HG03097 (cell line): ENCODE results near the gene NDUFB4.

Experiments
- ATAC-seq: cut with Tn5 transposase; IDR thresholded peaks from one replicate; pipeline ENCODE4 v1.9.1; 2021; ENCODE audit not compliant: unreplicated experiment, low FRiP score

The NDUFB4 gene

GRCh38 chr3:120596116-120596852, at the start of gene NDUFB4:
Gene NDUFB4 (plus strand): TSS chr3:120596336. CDS start chr3:120596360, 24 bp downstream.
- ATAC-seq = peak; percentile 97

DNA sequence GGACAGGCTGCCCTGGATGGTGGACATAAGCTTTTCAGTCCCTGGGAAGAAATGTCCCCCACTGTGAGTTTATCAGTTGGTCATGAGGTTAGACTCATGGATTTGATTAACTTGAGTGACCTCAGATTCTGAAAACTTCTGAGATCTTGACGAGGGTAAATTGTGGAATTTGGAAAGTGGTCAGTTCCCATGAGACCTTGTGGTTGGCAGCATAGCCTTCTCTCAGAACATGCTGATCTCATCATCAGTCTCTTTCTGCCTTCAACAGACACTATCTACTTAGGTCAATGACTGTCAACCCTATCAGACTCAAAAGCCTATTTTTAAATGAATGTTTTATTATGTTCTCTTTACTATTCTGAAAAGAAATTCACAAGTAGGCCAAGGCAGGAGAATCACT, 45.6 kb upstream of the NDUFB4 start:
- no peak for ATAC-seq

DNA sequence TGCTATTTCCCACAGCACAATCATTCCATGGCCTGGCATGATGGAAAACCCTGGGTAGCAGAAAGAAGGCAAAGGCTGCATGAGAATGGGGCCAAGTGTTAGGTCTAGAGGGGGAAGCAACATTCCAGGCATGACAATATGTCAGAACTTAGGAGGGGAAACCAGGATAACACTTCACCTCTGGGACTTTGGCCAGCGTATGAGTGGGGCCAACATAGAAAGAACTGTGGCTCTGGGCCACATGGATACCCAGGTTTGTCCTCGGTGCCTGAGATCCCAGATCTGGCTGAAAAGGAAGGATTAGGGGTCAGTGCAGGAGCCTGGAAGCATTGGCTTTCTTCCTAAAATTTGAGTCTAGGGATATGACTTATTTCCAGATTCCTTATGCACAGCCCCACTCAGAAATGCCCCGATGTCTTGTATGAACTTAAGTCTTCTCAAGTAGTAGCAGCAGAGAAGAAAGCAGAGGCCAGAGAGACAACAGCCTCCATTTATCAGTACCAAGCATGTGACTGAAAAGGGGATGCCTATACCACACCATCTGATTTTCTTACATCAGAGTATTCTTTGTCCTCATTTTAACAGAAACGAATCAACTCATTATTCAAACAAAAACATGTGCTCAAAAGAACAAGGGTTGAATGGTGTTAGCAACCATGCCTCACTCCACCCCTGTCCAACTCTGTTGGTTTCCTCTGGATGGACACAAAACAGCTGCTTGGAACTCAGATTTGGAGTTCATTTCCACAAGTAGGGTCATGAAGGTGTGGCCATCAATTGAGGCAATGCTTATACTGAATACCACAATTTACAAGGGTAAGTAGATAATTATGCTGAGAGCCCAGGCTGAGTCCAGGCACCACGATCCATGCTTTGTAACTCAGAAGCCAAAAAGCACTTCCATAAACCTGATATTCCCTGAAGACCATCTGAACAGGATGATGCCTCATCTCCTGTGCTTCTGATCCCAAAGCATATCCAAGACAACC, 43.7 kb upstream of the NDUFB4 start:
- no peak for ATAC-seq

DNA sequence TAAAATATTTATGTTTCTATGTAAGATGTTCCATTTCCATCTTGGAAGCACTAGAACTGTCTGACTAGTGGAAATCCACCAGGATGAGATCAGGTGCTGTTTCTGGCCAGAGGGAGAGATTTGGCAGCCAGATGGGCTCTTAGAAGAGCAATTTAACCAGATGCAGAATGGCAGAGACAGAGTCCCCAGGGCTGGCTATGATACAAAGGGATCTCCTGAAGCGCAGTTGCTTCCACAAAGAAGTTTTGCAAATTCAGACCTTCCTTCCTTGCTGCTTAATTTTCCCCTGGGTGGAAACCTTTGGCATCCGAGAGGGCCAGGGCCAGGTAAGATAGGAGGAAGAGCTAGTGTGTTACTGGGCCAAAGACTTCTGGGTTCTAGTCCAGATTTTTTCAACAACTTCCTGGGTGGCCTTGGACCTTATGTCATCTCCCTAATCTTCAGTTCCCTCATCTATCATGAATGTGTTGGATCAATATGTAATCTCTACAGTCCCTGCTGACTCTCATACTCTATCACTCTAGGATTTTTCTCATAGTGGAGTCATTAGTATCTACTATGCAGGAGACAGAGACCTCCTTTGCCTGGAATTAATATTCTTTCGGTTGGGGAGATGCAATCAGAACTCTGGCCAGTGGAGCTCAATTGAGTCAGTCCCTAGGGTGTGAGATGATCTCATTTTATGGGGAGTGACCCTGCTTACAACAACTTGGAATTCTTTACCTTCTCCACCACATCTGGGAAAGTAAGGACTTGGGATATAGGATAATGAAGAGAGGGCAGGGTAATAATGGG, 41.1 kb upstream of the NDUFB4 start:
- ATAC-seq = no peak

DNA sequence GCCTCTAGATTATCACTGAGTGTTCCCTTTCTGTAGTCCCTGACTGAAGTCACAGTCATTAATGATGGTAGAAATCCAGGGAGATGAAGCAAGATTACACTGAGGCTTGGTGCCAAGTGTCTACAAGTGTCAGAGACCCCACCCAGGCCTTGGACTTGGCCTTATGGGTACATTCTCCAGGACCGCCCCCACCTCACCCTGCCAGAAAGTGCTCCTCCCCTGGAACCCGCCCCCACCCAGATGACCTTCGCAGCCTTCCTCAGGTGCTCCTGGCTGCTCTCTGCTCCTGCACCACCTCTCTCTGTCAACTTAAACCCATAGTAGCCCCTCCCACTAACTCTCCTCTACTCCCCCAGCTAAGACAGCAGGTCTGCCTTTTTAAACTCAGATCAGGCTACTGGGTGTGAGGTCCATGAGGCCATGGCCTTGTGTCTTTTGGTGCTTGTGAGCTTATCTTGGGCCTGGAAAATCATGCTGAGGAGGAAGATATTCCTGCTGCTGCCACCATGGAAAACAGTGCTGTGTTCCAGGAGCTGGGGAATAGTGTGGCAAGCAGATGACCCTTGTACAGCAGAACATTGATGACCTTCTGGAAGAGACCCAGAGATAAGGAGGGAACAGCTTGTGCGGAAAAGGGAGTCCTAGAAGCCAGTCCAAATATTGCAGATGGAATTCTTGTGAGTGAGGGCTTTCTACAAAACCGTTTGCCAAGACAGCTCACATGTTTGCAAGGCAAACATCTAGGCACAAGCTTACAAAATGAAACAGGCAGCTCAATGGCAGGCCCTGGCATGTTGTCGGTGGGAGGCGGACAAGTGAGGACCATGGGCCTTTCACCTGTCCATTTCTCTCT, 40.3 kb upstream of the NDUFB4 start:
- ATAC-seq = no peak

DNA sequence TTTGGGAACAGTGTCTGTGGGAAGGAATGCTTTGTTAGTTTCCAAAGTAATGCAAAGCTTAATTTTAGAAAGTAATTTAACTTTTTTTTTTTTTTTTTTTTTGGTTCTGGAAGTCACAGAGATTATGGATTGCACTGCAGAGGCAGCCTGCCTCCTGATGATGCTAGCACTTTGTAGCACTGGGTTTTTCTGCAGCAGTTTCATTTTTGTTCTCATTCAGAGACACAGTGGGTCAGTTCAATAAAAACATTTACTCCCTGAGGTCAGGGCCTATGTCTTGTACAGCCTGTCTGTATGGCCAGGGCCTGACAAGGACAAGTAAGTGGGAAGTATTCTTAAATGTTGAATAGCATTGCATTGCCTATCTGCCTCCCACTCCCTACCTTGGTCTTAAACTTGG, 39.0 kb upstream of the NDUFB4 start:
- no peak for ATAC-seq

- peak; percentile 88 for ATAC-seq
Observed at GRCh38 chr3:120558771-120559241, 37.3 kb upstream of the NDUFB4 start.

GRCh38 chr3:120559242-120560061, 36.7 kb upstream of the NDUFB4 start:
- peak; percentile 36 for ATAC-seq

GRCh38 chr3:120560304-120561250, 35.6 kb upstream of the NDUFB4 start:
- ATAC-seq = no peak

DNA sequence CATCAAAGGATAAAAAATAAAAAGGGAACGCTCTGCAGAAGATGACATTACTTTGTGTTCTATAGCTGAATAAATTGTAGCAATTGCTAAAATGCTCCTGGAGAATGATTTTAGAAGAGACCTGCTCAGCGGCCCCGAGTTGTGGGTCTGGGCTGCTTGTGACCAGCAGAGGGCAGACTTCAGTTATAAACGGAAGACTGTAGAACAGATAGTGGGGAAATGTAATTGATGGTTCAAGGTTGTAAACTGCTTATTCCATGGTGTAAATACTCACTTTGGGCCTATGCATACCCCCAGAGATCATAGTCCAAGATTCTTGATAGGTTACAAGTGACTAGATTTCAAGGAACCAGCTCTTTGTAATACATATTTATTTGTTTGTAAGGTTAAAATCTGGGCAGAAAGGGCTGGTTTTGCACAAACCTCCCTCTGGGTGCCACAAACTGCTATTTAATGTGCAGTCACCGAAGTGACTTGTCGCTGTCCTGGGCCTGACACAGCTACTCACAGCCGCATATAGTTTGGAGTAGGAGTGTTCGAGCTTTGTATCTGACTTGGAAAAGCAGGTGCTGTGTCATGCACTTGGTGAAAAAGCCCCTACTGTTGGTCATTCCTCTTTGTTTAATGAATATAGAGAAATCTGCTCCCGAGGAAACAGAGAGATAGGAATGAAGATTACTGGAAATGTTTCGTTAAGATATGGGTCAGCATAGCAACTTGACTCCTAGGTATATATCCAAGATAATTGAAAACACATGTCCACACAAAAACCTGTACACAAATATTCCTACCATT, 34.7 kb upstream of the NDUFB4 start:
- ATAC-seq = no peak

- ATAC-seq = no peak
Observed at GRCh38 chr3:120563356-120564022, 32.6 kb upstream of the NDUFB4 start.

DNA sequence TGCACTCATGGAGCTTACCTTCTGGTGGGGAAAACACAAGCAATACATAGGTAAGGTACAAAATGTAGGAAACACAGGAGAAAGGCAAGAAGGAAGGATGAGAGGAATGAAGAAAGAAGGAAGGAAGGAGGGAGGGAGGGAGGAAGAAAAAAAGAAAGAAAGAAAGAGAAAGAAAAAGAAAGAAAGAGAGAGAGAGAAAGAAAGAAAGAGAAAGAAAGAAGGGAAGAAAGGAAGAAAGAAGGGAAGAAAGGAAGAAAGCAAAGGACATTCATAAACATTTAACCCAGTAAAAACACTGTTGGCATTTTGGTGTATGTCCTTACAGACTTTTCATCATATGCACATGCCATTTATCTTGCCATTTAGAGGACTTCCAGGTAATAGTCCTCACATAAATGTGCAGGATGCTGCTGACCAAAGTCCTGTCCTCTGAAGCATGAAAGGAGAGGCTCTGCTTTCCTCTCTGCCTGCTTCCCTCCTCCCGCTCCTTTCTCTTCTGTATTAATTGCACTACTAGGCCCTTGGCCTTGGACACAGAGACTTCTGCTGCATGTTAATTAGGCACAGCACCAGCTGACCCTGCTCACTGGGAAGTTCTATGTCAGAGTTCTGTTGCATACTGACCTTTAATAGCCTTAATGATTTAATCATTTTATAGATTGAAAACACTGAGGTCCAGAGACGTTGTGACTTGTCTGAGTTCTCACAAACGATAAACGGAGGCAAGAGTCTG, 29.7 kb upstream of the NDUFB4 start:
- no peak for ATAC-seq

DNA sequence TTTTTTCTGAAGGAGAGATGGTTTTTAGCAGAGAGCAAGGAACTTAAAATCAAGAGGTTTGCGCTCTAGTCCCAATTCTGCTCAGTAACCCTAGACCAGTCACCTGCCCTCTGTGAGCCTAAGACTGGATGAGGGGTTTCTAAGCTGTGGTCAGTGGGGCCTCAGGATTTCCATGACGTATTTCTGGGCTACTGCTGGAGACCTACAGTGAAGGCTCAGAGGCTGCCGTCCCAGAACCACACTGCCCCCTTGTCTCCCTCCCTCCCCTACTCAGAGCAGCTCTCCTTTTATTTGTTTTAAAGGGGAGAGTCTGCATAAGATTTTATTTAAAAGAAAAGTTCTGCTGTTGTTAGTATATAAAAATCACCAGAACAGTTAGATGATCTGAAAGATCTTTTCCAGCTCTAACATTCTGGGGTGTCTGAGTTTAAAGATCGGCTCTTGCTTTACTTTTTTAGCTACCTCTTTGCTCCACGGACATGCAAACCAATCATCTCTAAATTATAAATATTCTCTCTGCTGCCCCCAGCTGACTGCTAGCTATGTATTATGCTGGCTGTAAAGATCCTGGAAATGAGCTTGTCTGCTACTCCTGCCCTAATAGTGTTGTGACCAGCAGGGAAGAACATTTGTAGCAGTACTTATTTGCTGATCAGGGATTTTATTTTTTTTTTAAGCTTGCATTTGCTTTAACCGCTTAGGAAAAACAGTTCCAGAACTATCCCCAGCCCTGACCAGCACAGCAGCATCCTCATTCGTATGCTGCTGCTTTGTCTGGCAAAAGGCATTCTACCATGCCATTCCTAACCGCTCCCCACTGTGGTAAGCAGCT, 28.6 kb upstream of the NDUFB4 start:
- no peak for ATAC-seq

DNA sequence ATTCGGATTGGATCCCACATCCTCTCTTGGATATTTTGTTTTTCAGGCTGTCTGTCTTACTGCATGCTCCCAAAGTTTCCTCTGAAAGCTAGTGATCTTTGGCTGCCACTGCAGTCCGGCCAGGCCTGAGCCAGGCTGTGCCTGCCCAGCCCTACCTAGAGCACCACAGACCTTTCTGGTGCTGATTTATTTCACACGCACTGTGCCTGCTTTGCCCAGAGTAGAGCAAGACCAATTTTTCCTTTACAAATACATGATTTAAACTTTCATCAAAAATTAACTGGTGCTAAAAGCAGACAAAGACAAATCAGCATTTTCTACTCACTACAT, 28.0 kb upstream of the NDUFB4 start:
- no peak for ATAC-seq

- ATAC-seq = no peak
Observed at GRCh38 chr3:120568598-120568997, 27.5 kb upstream of the NDUFB4 start.
